Caki2 (cell line): ENCODE measurements around the gene SLC6A1. TPM values are rescaled to one million over a fixed set of nuclear protein-coding genes. Genes with fewer than 3 reads are reported as not detected.

Experiments used
- DNase-seq: peaks from one replicate; pipeline ENCODE4 v3.0.0-alpha.2; 2015; ENCODE audit warnings: low read depth
- in situ Hi-C: cut with HindIII; loops from 2 replicates; pipeline ENCODE4 v1.10.0; 2016; ENCODE audit warnings: low sequenced_read_pairs, low pct_unique_long_range_greater_than_20kb, mixed read lengths
- total RNA-seq: library from RNA; depleted of rRNA; stranded (reverse); fragments of >200 nt; shearing (Covaris generic); gene quantifications from 2 replicates; pipeline ENCODE4 v1.2.3, GENCODE V29; 2014; ENCODE audit warnings: low replicate concordance

The SLC6A1 gene
- total RNA-seq, 1 experiment from 2014 or later = not detected

GRCh38 chr3:10964537-10965167 lies 27.9 kb upstream of the SLC6A1 start:
- DNase-seq = peak; percentile 16
- in situ Hi-C loops = no loop called here

GRCh38 chr3:10968401-10968800 lies 24.1 kb upstream of the SLC6A1 start:
- DNase-seq = no peak
- in situ Hi-C loops = no loop called here

GRCh38 chr3:10970306-10970960 lies 22.1 kb upstream of the SLC6A1 start:
- no peak for DNase-seq
- in situ Hi-C loops = no loop called here

- no peak for DNase-seq
- in situ Hi-C loops = no loop called here
Observed at GRCh38 chr3:10972072-10972782, 20.3 kb upstream of the SLC6A1 start.

GRCh38 chr3:10973046-10973595 lies 19.4 kb upstream of the SLC6A1 start:
- no peak for DNase-seq
- in situ Hi-C loops = no loop called here

- no peak for DNase-seq
- in situ Hi-C loops = no loop called here
Observed at GRCh38 chr3:10974131-10974530, 18.4 kb upstream of the SLC6A1 start.

GRCh38 chr3:10974746-10975375 lies 17.7 kb upstream of the SLC6A1 start:
- in situ Hi-C loops = no loop called here
- DNase-seq = no peak

- in situ Hi-C loops = no loop called here
- DNase-seq = no peak
Observed at GRCh38 chr3:10975695-10976234, 16.8 kb upstream of the SLC6A1 start.

GRCh38 chr3:10976770-10977169 lies 15.8 kb upstream of the SLC6A1 start:
- in situ Hi-C loops = no loop called here
- DNase-seq = no peak

- in situ Hi-C loops = no loop called here
- DNase-seq = no peak
Observed at GRCh38 chr3:10977892-10978510, 14.5 kb upstream of the SLC6A1 start.

GRCh38 chr3:10978956-10979355 lies 13.6 kb upstream of the SLC6A1 start:
- in situ Hi-C loops = no loop called here
- DNase-seq = no peak

- in situ Hi-C loops = no loop called here
- no peak for DNase-seq
Observed at GRCh38 chr3:10980312-10980711, 12.2 kb upstream of the SLC6A1 start.

GRCh38 chr3:10981031-10981430 lies 11.5 kb upstream of the SLC6A1 start:
- in situ Hi-C loops = no loop called here
- DNase-seq = no peak

- no peak for DNase-seq
Observed at GRCh38 chr3:10981961-10982360, 10.6 kb upstream of the SLC6A1 start.

GRCh38 chr3:10982782-10983181 lies 9.8 kb upstream of the SLC6A1 start:
- in situ Hi-C loops = no loop called here

More at GRCh38 chr3:10981961-10982360, 10.6 kb upstream of the SLC6A1 start:
- in situ Hi-C loops = no loop called here

GRCh38 chr3:10983219-10983916 lies 9.2 kb upstream of the SLC6A1 start:
- DNase-seq = peak; percentile 2
- in situ Hi-C loops = no loop called here

More at GRCh38 chr3:10982782-10983181, 9.8 kb upstream of the SLC6A1 start:
- DNase-seq = no peak

- in situ Hi-C loops = no loop called here
- no peak for DNase-seq
Observed at GRCh38 chr3:10984371-10984896, 8.1 kb upstream of the SLC6A1 start.
